ENCODE data around the gene TERT.

The TERT gene

DNA sequence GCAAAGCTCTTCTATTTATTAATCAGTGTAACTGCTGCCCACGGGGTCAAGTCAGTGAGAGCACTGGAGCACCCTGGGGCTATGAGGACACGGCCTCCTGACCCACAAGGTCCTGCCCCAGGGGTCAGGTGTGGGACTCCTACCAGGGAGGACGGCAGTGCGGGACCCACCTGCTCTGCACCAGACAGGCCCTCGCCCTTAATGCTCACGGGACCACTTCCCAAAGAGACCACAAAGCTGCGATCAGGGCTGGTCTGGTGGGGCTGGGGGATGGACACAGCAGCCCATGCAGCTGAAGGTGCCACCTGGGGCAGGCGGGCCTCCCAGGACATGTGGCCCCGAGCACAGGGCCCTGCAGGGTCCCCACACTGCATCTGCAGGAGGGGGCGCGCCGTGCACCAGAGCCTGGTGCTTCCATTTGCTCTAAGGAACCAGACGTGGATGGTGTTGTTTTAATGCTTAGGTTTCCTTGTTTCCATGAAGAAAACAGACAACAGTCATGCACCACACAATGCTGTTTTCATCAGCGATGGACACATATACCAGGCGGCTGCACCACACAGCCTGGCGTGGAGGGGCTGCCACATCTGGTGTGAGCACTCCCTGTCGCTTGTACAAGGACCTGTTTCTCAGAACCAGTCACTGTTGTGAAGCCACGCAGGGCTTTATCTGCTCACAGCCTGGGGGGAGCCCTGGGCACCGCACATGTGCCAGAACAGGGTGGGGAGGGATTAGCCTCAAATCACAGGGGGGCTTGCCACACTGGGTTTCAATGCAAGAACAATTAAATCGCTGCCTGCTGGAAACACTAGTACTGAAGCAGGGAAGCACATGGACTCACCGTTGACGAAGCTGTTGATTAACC lies 27.4 kb upstream of the TERT start:
- no peaks in the 10 kb centered on the region for H3K4me1 ChIP-seq (ENCODE audit: control extremely low read depth in 1 of 4, control insufficient read depth in 4 of 4, insufficient read depth in 4 of 4, low read length in 3 of 4)
- POLR2A ChIA-PET: interaction anchor here (0.9 kb wide), 1 partner anchor 9 kb away, joined by 3 read pairs; no protein-coding TSS in a partner anchor
- no peaks in the 10 kb centered on the region for H3K9me3 ChIP-seq (ENCODE audit: control extremely low read depth in 1 of 5, control insufficient read depth in 4 of 5, insufficient read depth in 2 of 5, low read depth in 1 of 5, low read length in 4 of 5)
- no peak for DNase-seq
- CTCF ChIA-PET: interaction anchor here (0.6 to 1.0 kb wide), 2 partner anchors 17 to 301 kb away, joined by 3 to 4 read pairs; no protein-coding TSS in a partner anchor
- no peak overlapping the region for H3K4me3 ChIP-seq (ENCODE audit: control insufficient read depth in 1 of 7, extremely low read depth in 1 of 7, insufficient read depth in 4 of 7, low read depth in 2 of 7, low read length in 6 of 7)
- H3K27ac ChIP-seq (ENCODE audit: insufficient read depth in 1 of 2, low read depth in 1 of 2, low read length in 2 of 2, poor library complexity in 1 of 2, severe bottlenecking in 2 of 2): no peak overlapping the region
- peaks cover 10 to 83% (median 73%) of the 10 kb centered on the region in 4 experiments for H3K36me3 ChIP-seq (ENCODE audit: control insufficient read depth in 4 of 4, insufficient read depth in 4 of 4, low read length in 3 of 4)
- 97% methylated on average over 18 of the region's 22 CpGs for WGBS (ENCODE audit: insufficient coverage)
- no peaks in the 10 kb centered on the region for H3K27me3 ChIP-seq (replicated peaks in 2 of 5; ENCODE audit: control insufficient read depth in 4 of 5, insufficient read depth in 5 of 5, low read length in 4 of 5)

DNA sequence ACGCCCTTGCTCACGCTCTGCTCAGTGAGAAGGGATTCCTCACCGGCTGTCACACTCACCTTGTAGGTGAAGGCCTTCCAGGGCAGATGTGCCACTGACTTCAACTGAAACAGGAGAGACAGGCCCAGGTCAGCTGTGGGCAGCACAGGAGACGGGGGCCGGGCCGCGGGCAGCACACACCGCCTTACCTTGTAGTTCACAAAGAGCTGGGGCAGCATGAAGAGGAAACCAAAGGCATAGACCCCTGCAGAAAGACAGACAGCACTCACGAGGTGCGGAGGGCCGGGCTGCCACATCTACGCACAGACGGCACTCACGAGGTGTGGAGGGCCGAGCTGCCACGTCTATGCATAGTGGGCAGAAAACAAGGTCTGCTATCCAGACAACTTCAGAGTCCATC lies 26.7 kb upstream of the TERT start:
- ChIA-PET POLR2A (no interaction called here), CTCF (no interaction called here)
- H3K27ac ChIP-seq (ENCODE audit: insufficient read depth in 1 of 2, low read depth in 1 of 2, low read length in 2 of 2, poor library complexity in 1 of 2, severe bottlenecking in 2 of 2): no peak overlapping the region
- DNase-seq: no peak
- 99% methylated on average over 16 of the region's 16 CpGs for WGBS (ENCODE audit: insufficient coverage)
- no peaks in the 10 kb centered on the region for H3K27me3 ChIP-seq (replicated peaks in 2 of 5; ENCODE audit: control insufficient read depth in 4 of 5, insufficient read depth in 5 of 5, low read length in 4 of 5)
- peaks cover 0 to 1% (median 0%) of the 10 kb centered on the region in 4 experiments for H3K4me1 ChIP-seq (ENCODE audit: control extremely low read depth in 1 of 4, control insufficient read depth in 4 of 4, insufficient read depth in 4 of 4, low read length in 3 of 4)
- H3K36me3 ChIP-seq (ENCODE audit: control insufficient read depth in 4 of 4, insufficient read depth in 4 of 4, low read length in 3 of 4): peaks cover 10 to 87% (median 73%) of the 10 kb centered on the region in 4 experiments
- no peaks in the 10 kb centered on the region for H3K9me3 ChIP-seq (ENCODE audit: control extremely low read depth in 1 of 5, control insufficient read depth in 4 of 5, insufficient read depth in 2 of 5, low read depth in 1 of 5, low read length in 4 of 5)
- H3K4me3 ChIP-seq (ENCODE audit: control insufficient read depth in 1 of 7, extremely low read depth in 1 of 7, insufficient read depth in 4 of 7, low read depth in 2 of 7, low read length in 6 of 7): no peak overlapping the region

DNA sequence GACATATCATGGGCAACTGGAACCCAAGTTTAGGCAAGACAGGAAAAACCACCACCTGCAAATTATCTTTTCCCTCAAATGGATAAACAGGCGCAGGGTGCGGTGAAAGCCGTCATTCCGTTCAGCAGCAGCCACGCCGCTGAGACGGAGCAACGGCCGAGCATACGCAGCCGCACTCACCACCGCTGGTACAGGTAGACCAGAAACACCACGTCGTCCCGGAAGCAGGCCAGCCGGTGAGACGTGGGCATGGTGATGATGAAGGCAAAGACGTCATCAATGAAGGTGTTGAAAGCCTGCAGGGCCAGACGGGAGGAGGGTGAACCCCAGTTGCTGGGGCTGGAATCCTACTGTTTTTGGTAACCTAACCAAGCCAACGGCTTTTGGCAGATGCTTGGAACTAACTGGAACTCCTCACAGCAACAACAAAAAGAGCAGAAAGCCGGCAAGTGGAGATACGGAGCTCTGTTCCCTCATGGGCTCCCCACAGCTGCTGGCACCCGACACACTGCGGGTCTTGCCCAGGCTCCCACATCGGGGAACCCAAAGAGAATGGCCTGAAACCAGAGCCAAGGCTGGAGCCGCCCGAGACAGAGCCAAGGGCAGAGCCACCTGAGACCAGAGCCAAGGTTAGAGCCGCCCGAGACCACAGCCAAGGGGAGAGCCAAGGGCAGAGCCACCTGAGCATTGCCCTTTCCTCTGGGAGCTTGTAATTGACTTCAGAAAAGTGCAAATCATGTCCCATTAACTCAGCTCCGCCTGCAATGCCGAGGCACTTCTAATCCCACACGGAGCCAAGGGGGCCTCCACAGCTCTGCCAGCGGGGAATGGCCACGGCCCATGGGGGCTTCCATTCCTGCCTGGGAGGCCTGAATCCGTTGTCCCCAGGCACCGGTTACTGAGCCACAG lies 25.8 kb upstream of the TERT start:
- no peak overlapping the region for H3K27ac ChIP-seq (ENCODE audit: insufficient read depth in 1 of 2, low read depth in 1 of 2, low read length in 2 of 2, poor library complexity in 1 of 2, severe bottlenecking in 2 of 2)
- ChIA-PET CTCF (no interaction called here), POLR2A (no interaction called here)
- no peaks in the 10 kb centered on the region for H3K9me3 ChIP-seq (ENCODE audit: control extremely low read depth in 1 of 5, control insufficient read depth in 4 of 5, insufficient read depth in 2 of 5, low read depth in 1 of 5, low read length in 4 of 5)
- H3K36me3 ChIP-seq (ENCODE audit: control insufficient read depth in 4 of 4, insufficient read depth in 4 of 4, low read length in 3 of 4): peaks cover 10 to 83% (median 73%) of the 10 kb centered on the region in 4 experiments
- no peaks in the 10 kb centered on the region for H3K27me3 ChIP-seq (replicated peaks in 2 of 5; ENCODE audit: control insufficient read depth in 4 of 5, insufficient read depth in 5 of 5, low read length in 4 of 5)
- no peak overlapping the region for H3K4me3 ChIP-seq (ENCODE audit: control insufficient read depth in 1 of 7, extremely low read depth in 1 of 7, insufficient read depth in 4 of 7, low read depth in 2 of 7, low read length in 6 of 7)
- 97% methylated on average over 33 of the region's 36 CpGs for WGBS (ENCODE audit: insufficient coverage)
- DNase-seq: no peak
- peaks cover 0 to 10% (median 8%) of the 10 kb centered on the region in 4 experiments for H3K4me1 ChIP-seq (ENCODE audit: control extremely low read depth in 1 of 4, control insufficient read depth in 4 of 4, insufficient read depth in 4 of 4, low read length in 3 of 4)

DNA sequence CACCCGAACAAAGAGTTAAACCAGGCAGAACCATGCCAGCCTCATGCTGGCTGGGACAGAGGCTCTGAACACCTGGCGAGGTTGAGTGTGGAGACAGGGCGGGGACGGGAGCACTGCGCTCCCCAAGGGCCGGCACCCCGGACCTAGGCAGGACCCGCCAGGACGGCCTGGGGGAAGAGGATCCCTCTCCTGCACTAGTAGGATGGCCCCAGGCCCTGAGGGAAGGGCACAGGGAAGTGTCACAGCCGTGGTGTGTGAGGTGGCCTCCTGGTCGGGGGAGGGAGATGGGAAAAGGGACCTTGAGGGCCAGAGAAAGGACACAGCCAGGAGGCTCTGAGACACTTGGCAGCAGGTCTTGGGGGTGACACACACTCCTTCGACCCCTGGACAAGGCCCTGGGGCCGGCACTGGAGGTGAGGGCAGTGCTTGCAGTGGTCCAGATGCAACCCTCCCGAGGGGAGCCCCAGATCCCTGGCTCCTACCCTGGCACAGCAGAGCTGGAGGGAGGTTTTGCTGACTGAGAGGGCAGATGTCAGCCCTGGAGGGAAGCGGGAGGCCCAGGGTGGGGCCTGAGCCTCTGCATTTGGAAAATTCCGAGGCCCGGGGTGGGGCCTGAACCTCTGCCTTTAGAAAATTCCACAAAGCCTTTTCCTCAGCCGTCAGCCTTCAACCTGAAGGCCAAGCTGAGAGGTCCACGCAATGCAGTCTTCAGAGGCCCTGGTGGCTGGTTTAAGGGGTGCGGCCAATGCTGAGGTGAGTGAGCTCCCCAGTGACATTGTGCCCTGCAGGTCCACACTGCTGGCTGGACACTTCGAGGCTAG lies 24.8 kb upstream of the TERT start:
- Histone ChIP-seq H3K9me3 (ENCODE audit: control extremely low read depth in 1 of 5, control insufficient read depth in 4 of 5, insufficient read depth in 2 of 5, low read depth in 1 of 5, low read length in 4 of 5) (no peaks in the 10 kb centered on the region), H3K4me1 (ENCODE audit: control extremely low read depth in 1 of 4, control insufficient read depth in 4 of 4, insufficient read depth in 4 of 4, low read length in 3 of 4) (peaks cover 0 to 19% (median 15%) of the 10 kb centered on the region in 4 experiments), H3K27ac (ENCODE audit: insufficient read depth in 1 of 2, low read depth in 1 of 2, low read length in 2 of 2, poor library complexity in 1 of 2, severe bottlenecking in 2 of 2) (no peak overlapping the region), H3K4me3 (ENCODE audit: control insufficient read depth in 1 of 7, extremely low read depth in 1 of 7, insufficient read depth in 4 of 7, low read depth in 2 of 7, low read length in 6 of 7) (no peak overlapping the region), H3K27me3 (replicated peaks in 2 of 5; ENCODE audit: control insufficient read depth in 4 of 5, insufficient read depth in 5 of 5, low read length in 4 of 5) (no peaks in the 10 kb centered on the region), H3K36me3 (ENCODE audit: control insufficient read depth in 4 of 4, insufficient read depth in 4 of 4, low read length in 3 of 4) (peaks cover 7 to 73% (median 63%) of the 10 kb centered on the region in 4 experiments)
- POLR2A ChIA-PET: no interaction called here
- CTCF ChIA-PET: no interaction called here
- no peak for DNase-seq
- WGBS (ENCODE audit: insufficient coverage): 97% methylated on average over 16 of the region's 21 CpGs

DNA sequence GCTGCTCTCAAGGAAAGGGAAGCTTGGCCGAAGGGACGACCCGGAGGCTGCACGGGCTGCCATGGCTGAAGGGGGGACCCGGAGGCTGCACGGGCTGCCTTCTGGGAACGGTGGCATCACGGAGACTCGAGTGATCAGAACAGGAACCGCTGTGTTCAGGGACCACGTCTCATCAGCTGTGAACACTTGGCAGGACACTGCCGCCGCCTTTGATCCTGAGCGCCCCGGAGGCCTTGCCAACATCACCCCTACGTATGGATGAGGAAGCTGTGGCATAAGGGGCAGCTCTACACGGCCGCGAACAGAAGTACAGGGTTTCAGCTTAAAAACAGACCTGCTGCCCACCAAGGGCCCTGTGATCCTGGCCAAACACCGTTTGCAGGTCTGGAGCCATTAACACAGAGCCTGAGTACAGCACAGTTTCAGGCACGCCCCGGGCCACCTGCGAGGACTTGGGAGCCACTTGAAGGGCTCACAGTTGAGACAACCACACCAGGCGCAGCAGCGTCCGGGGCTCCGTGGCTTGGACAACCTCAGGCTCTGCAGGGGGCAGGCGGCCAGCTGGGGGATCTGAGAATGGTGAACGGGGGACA lies 23.9 kb upstream of the TERT start:
- no peak for DNase-seq
- H3K27ac ChIP-seq (ENCODE audit: insufficient read depth in 1 of 2, low read depth in 1 of 2, low read length in 2 of 2, poor library complexity in 1 of 2, severe bottlenecking in 2 of 2): no peak overlapping the region
- 93% methylated on average over 26 of the region's 29 CpGs for WGBS (ENCODE audit: insufficient coverage)
- H3K36me3 ChIP-seq (ENCODE audit: control insufficient read depth in 4 of 4, insufficient read depth in 4 of 4, low read length in 3 of 4): peaks cover 2 to 65% (median 54%) of the 10 kb centered on the region in 4 experiments
- H3K9me3 ChIP-seq (ENCODE audit: control extremely low read depth in 1 of 5, control insufficient read depth in 4 of 5, insufficient read depth in 2 of 5, low read depth in 1 of 5, low read length in 4 of 5): no peaks in the 10 kb centered on the region
- CTCF ChIA-PET: no interaction called here
- POLR2A ChIA-PET: no interaction called here
- H3K27me3 ChIP-seq (replicated peaks in 2 of 5; ENCODE audit: control insufficient read depth in 4 of 5, insufficient read depth in 5 of 5, low read length in 4 of 5): no peaks in the 10 kb centered on the region
- no peak overlapping the region for H3K4me3 ChIP-seq (ENCODE audit: control insufficient read depth in 1 of 7, extremely low read depth in 1 of 7, insufficient read depth in 4 of 7, low read depth in 2 of 7, low read length in 6 of 7)
- H3K4me1 ChIP-seq (ENCODE audit: control extremely low read depth in 1 of 4, control insufficient read depth in 4 of 4, insufficient read depth in 4 of 4, low read length in 3 of 4): peaks cover 0 to 28% (median 20%) of the 10 kb centered on the region in 4 experiments

DNA sequence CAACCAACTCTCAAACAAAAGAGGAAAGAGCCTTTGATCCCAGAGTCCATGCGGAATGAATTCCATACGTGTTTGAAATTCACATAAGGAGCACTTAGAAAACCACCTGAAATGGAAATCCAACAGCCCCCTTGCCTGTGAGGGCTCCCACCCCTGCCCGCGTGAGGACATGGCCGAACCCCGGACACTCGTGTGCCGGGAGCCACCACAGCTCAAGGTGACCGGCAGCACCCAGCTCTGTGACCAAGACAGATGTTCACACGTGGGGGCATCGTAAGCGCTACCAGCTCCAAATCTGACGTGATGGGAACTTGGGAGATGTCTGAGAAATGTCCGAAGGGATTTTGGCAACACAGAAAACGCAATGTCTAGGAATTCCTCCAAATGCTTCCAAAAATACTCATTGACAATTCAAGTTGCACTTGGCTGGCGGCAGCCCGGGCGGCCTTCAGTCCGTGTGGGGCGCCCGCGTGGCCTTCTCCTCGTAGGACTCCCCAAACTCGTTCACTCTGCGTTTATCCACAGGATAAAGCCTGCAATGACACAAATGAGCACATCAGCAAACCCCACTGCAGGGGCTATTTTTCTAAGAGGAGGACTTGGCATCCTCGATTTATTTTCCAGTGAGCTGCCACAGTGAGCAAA lies 23.2 kb upstream of the TERT start:
- H3K27me3 ChIP-seq (replicated peaks in 2 of 5; ENCODE audit: control insufficient read depth in 4 of 5, insufficient read depth in 5 of 5, low read length in 4 of 5): no peaks in the 10 kb centered on the region
- no peak overlapping the region for H3K27ac ChIP-seq (ENCODE audit: insufficient read depth in 1 of 2, low read depth in 1 of 2, low read length in 2 of 2, poor library complexity in 1 of 2, severe bottlenecking in 2 of 2)
- H3K4me3 ChIP-seq (ENCODE audit: control insufficient read depth in 1 of 7, extremely low read depth in 1 of 7, insufficient read depth in 4 of 7, low read depth in 2 of 7, low read length in 6 of 7): no peak overlapping the region
- CTCF ChIA-PET: interaction anchor here (1.1 kb wide), 1 partner anchor 10 kb away, joined by 4 read pairs; no protein-coding TSS in a partner anchor
- no peaks in the 10 kb centered on the region for H3K9me3 ChIP-seq (ENCODE audit: control extremely low read depth in 1 of 5, control insufficient read depth in 4 of 5, insufficient read depth in 2 of 5, low read depth in 1 of 5, low read length in 4 of 5)
- H3K36me3 ChIP-seq (ENCODE audit: control insufficient read depth in 4 of 4, insufficient read depth in 4 of 4, low read length in 3 of 4): peaks cover 2 to 58% (median 47%) of the 10 kb centered on the region in 4 experiments
- DNase-seq: no peak
- POLR2A ChIA-PET: no interaction called here
- peaks cover 0 to 35% (median 27%) of the 10 kb centered on the region in 4 experiments for H3K4me1 ChIP-seq (ENCODE audit: control extremely low read depth in 1 of 4, control insufficient read depth in 4 of 4, insufficient read depth in 4 of 4, low read length in 3 of 4)
- 99% methylated on average over 23 of the region's 26 CpGs for WGBS (ENCODE audit: insufficient coverage)
